Measurements from ENCODE around the gene ACSM3.

The ACSM3 gene

DNA sequence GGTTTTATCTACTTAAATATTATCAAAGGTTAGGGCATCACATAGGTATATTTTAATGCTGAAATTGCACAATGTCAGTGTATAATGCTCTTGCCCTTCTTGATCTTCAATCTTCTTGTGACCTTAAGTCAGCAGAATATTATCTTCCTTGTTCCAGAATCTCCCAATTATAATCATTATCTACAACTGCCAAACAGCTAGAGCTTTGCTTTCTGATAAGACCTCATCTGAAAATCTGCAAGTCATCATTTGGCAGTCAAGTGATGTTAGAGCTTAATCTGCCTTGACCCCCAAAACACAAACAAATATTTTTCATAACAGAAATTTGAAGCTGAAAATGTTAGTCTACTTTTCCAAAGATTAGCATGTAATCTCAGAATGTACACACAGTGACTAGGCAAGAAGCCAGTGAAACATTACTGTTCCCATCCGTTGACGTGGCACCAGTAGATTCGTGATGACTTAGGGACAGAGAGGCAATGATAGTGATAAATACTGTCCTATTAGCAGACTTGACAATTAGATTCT, 62.3 kb downstream of the ACSM3 start:
- H3K4me3 ChIP-seq (ENCODE audit: low read length): no peak overlapping the region
- H3K27me3 ChIP-seq (ENCODE audit: low read depth, low read length): no peaks in the 10 kb centered on the region
- H3K27ac ChIP-seq (ENCODE audit: low read length): no peak overlapping the region
- H3K79me2 ChIP-seq (ENCODE audit: low read length): no peaks in the 10 kb centered on the region
- no peak overlapping the region for H3K9ac ChIP-seq (ENCODE audit: low read length)
- H3K36me3 ChIP-seq (replicated peaks; ENCODE audit: low read depth, low read length): peaks cover 24% of the 10 kb centered on the region
- H3K9me3 ChIP-seq (ENCODE audit: insufficient read depth, low read length): no peaks in the 10 kb centered on the region
- H2AFZ ChIP-seq (ENCODE audit: low read depth, low read length): no peak overlapping the region
- H3K4me1 ChIP-seq (ENCODE audit: low read length): peaks cover 16% of the 10 kb centered on the region
- TF ChIP-seq EZH2phosphoT487 (IDR thresholded peaks at IDR 0.05; ENCODE audit: low read depth): no peak
- TF ChIP-seq, protein P1, sequence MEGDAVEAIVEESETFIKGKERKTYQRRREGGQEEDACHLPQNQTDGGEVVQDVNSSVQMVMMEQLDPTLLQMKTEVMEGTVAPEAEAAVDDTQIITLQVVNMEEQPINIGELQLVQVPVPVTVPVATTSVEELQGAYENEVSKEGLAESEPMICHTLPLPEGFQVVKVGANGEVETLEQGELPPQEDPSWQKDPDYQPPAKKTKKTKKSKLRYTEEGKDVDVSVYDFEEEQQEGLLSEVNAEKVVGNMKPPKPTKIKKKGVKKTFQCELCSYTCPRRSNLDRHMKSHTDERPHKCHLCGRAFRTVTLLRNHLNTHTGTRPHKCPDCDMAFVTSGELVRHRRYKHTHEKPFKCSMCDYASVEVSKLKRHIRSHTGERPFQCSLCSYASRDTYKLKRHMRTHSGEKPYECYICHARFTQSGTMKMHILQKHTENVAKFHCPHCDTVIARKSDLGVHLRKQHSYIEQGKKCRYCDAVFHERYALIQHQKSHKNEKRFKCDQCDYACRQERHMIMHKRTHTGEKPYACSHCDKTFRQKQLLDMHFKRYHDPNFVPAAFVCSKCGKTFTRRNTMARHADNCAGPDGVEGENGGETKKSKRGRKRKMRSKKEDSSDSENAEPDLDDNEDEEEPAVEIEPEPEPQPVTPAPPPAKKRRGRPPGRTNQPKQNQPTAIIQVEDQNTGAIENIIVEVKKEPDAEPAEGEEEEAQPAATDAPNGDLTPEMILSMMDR (IDR thresholded peaks at IDR 0.05; ENCODE audit: low read depth, low read length): no peak
- H4K20me1 ChIP-seq (ENCODE audit: insufficient read depth, low read length): no peaks in the 10 kb centered on the region
- H3K4me2 ChIP-seq (ENCODE audit: low read length): no peak overlapping the region

DNA sequence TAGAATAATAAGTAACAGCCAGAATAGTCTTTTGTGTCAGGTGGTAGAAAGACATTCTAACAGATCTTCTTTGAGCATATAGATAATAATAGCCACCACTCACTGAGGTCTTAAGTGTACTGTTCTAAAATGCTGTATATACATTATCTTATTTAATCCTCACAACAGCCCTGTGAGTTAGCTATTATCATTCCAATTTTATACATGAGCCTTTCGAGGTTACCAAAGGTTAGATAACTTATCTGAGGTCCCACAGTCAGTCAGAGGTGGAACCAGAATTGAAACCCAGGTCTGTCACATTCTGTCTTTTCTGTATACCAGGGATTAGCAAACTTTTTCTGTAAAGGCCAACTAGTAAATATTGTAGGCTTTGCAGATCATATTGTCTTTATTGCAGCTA, 65.7 kb downstream of the ACSM3 start:
- H3K27ac ChIP-seq (ENCODE audit: low read length): no peak overlapping the region
- no peak overlapping the region for H3K4me2 ChIP-seq (ENCODE audit: low read length)
- no peak for TF ChIP-seq EZH2phosphoT487 (IDR thresholded peaks at IDR 0.05; ENCODE audit: low read depth)
- TF ChIP-seq, protein P1 (IDR thresholded peaks at IDR 0.05; ENCODE audit: low read depth, low read length): no peak
- H3K4me3 ChIP-seq (ENCODE audit: low read length): no peak overlapping the region
- no peaks in the 10 kb centered on the region for H3K9me3 ChIP-seq (ENCODE audit: insufficient read depth, low read length)
- no peak overlapping the region for H2AFZ ChIP-seq (ENCODE audit: low read depth, low read length)
- peaks cover 28% of the 10 kb centered on the region for H3K36me3 ChIP-seq (replicated peaks; ENCODE audit: low read depth, low read length)
- H3K79me2 ChIP-seq (ENCODE audit: low read length): no peaks in the 10 kb centered on the region
- no peaks in the 10 kb centered on the region for H3K27me3 ChIP-seq (ENCODE audit: low read depth, low read length)
- no peaks in the 10 kb centered on the region for H4K20me1 ChIP-seq (ENCODE audit: insufficient read depth, low read length)
- H3K4me1 ChIP-seq (ENCODE audit: low read length): no peaks in the 10 kb centered on the region
- no peak overlapping the region for H3K9ac ChIP-seq (ENCODE audit: low read length)

DNA sequence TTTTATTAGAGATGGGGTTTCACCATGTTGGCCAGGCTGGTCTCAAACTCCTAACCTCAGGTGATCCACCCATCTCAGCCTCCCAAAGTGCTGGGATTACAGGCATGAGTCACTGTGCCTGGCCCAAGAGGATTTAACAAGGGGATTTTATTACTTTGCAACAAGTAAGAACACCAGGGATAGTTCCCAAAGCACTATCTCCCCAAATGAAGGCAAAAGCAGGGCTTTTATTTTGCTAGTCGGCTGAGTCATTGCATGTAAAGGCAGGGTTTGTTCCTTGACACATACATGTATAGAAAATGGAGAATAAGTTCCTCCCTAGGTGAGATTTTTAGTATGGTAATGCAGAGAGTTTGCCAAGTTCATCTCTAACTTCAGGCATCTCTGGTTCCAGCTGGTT, 66.6 kb downstream of the ACSM3 start:
- Histone ChIP-seq H3K27ac (ENCODE audit: low read length) (no peak overlapping the region), H3K79me2 (ENCODE audit: low read length) (no peaks in the 10 kb centered on the region), H3K4me3 (ENCODE audit: low read length) (no peak overlapping the region), H3K36me3 (replicated peaks; ENCODE audit: low read depth, low read length) (peaks cover 36% of the 10 kb centered on the region), H3K27me3 (ENCODE audit: low read depth, low read length) (no peaks in the 10 kb centered on the region), H3K9me3 (ENCODE audit: insufficient read depth, low read length) (no peaks in the 10 kb centered on the region), H3K9ac (ENCODE audit: low read length) (no peak overlapping the region), H3K4me2 (ENCODE audit: low read length) (no peak overlapping the region), H2AFZ (ENCODE audit: low read depth, low read length) (no peak overlapping the region), H3K4me1 (ENCODE audit: low read length) (no peaks in the 10 kb centered on the region), H4K20me1 (ENCODE audit: insufficient read depth, low read length) (no peaks in the 10 kb centered on the region)
- TF ChIP-seq, protein P1 (IDR thresholded peaks at IDR 0.05; ENCODE audit: low read depth, low read length): no peak
- no peak for TF ChIP-seq EZH2phosphoT487 (IDR thresholded peaks at IDR 0.05; ENCODE audit: low read depth)

DNA sequence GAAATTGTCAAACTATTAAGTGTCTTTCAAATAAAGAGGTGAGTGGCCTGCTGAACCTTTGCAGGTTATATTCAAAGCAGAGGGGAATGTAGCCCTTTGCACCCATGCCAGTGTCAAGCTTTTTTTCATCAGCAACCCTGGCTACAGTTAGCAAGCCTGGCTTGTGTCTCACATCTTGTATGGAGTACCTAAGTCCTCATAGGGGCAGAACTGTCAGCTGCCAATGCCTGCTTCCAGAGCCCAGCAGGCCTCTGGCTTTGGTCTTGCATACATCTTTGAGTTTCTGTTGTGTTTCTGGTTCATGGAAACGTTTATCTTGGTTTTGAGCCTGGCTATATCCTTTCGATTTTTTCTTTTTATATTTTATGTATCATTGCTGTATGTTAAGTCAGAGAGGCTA, 69.3 kb downstream of the ACSM3 start:
- Histone ChIP-seq H3K4me1 (ENCODE audit: low read length) (no peaks in the 10 kb centered on the region), H3K27ac (ENCODE audit: low read length) (no peak overlapping the region), H3K4me3 (ENCODE audit: low read length) (no peak overlapping the region), H3K27me3 (ENCODE audit: low read depth, low read length) (no peaks in the 10 kb centered on the region), H3K36me3 (replicated peaks; ENCODE audit: low read depth, low read length) (peaks cover 39% of the 10 kb centered on the region), H3K4me2 (ENCODE audit: low read length) (no peak overlapping the region), H2AFZ (ENCODE audit: low read depth, low read length) (no peak overlapping the region), H3K9ac (ENCODE audit: low read length) (no peak overlapping the region), H4K20me1 (ENCODE audit: insufficient read depth, low read length) (no peaks in the 10 kb centered on the region), H3K9me3 (ENCODE audit: insufficient read depth, low read length) (0 out of 2 replicates have a peak, but pooled peaks cover 3% of the 10 kb centered on the region), H3K79me2 (ENCODE audit: low read length) (no peaks in the 10 kb centered on the region)
- TF ChIP-seq, protein P1 (IDR thresholded peaks at IDR 0.05; ENCODE audit: low read depth, low read length): no peak
- no peak for TF ChIP-seq EZH2phosphoT487 (IDR thresholded peaks at IDR 0.05; ENCODE audit: low read depth)
